Pancreas (tissue), 10 donors: ENCODE results near the gene ALPL. TPM values are rescaled to one million over a fixed set of nuclear protein-coding genes. Genes with fewer than 3 reads are reported as not detected.
"Not testable (repeated sequence)": the region's sequence is repeated elsewhere in the genome, so short reads cannot be mapped to it uniquely, and the experiment has no call there.

Experiments used
- ATAC-seq, 4 donors: fragments of 200-7000 bp; cut with Tn5 transposase; one replicate each; pipeline versions ENCODE4 v1.8.0 to v1.9.1; 2020; ENCODE audit warnings: mild to moderate bottlenecking in 4 of 4, moderate library complexity in 4 of 4
- DNase-seq, 6 donors: peaks; one replicate each; pipeline ENCODE4 v3.0.0-alpha.2; 2020
- FAIRE-seq: peaks from 2 replicates; lab custom pipeline; 2012; peaks lifted over from hg19 to GRCh38; lab: Jason Lieb, UNC
- H3K27ac ChIP-seq, 4 donors: fragments of 200-600 bp; sonication (generic); 1 replicate in 3 of 4; 2 replicates in 1 of 4; pipeline versions ENCODE4 v1.5.0 to v1.8.0; 2020
- H3K27me3 ChIP-seq, 4 donors: fragments of 200-600 bp; one replicate each; pipeline ENCODE4 v1.8.0; 2021
- H3K36me3 ChIP-seq, 3 donors: fragments of 200-600 bp; sonication (generic) in 1 of 3; one replicate each; pipeline versions ENCODE4 v1.5.0 to v1.8.0; 2020 to 2021
- H3K4me1 ChIP-seq, 3 donors: fragments of 200-600 bp; one replicate each; pipeline ENCODE4 v1.8.0; 2021
- H3K4me3 ChIP-seq, 4 donors: fragments of 200-600 bp; sonication (generic) in 2 of 4; one replicate each; pipeline versions ENCODE4 v1.5.0 to v1.8.0; 2020 to 2021
- H3K9me3 ChIP-seq, 4 donors: fragments of 200-600 bp; one replicate each; pipeline ENCODE4 v1.8.0; 2021
- WGBS, 2 donors: extraction: QIAGEN DNeasy Blood & Tissue Kit; methylation state at CpG; one replicate each; pipeline ENCODE4 v1.1.7; 2013; 5-methylcytosine and 5-hydroxymethylcytosine counted together
- intact Hi-C, 3 donors: fragments of 100-400 bp; cut with DNase I; formaldehyde crosslinking; loops; one replicate each; pipeline versions ENCODE4 v1.11.1 to v1.14.2; 2022
- polyA plus RNA-seq, 2 donors: library from polyadenylated mRNA; stranded (reverse); fragments of 200-250 nt; gene quantifications; one replicate each; pipeline ENCODE4 v1.2.3, GENCODE V29; 2013
- total RNA-seq, 6 donors: library from RNA; stranded (reverse); fragmentation: NEBNext Ultra II Directional in 4 of 6; extraction: Animal tissue kit (Norgen Biotek cat#: 25700) in 4 of 6; gene quantifications; one replicate each; pipeline versions ENCODE4 v1.2.1 to v1.2.4, GENCODE V29; 2021 to 2023
- TF ChIP-seq, protein P1 (sequence below), 4 donors: fragments of 200-600 bp; sonication (generic) in 3 of 4; IDR thresholded peaks; one replicate each; pipeline versions ENCODE4 v1.5.0 to v1.8.0; 2021; ENCODE audit warnings: antibody characterized with exemption in 4 of 4
- donor health status: healthy with polysubstance abuse.
- donor health status: DM: no; HTN: no; CAD: no; lungs with moderate emphysema.
- donor health status: DM: no; HTN: no; CAD: no.
- donor health status: control.
- donor health status: control.
- donor health status: Bipolar disorder and iron deficiency.
- donor health status: DM: yes; HTN: yes; CAD: no.
- donor health status: DM: no; HTN: no; CAD: no.
- donor health status: DM: no; HTN: no; CAD: no.
- donor health status: DM: yes; HTN: yes; CAD: no.

The ALPL gene
- total and polyA plus RNA-seq, 8 donors: 0.63 to 6.7 (median 3.0) TPM

GRCh38 chr1:21517660-21518480, 8.6 kb downstream of the ALPL start:
- WGBS, 2 donors: 78 to 80% methylated on average over 13 of the region's 13 CpGs
- DNase-seq: no peak
- no peak for FAIRE-seq
- no peak overlapping the region for H3K4me3 ChIP-seq
- H3K27me3 ChIP-seq: no peaks in the 10 kb centered on the region
- no peaks in the 10 kb centered on the region for H3K9me3 ChIP-seq
- no peaks in the 10 kb centered on the region for H3K4me1 ChIP-seq
- TF ChIP-seq, protein P1, sequence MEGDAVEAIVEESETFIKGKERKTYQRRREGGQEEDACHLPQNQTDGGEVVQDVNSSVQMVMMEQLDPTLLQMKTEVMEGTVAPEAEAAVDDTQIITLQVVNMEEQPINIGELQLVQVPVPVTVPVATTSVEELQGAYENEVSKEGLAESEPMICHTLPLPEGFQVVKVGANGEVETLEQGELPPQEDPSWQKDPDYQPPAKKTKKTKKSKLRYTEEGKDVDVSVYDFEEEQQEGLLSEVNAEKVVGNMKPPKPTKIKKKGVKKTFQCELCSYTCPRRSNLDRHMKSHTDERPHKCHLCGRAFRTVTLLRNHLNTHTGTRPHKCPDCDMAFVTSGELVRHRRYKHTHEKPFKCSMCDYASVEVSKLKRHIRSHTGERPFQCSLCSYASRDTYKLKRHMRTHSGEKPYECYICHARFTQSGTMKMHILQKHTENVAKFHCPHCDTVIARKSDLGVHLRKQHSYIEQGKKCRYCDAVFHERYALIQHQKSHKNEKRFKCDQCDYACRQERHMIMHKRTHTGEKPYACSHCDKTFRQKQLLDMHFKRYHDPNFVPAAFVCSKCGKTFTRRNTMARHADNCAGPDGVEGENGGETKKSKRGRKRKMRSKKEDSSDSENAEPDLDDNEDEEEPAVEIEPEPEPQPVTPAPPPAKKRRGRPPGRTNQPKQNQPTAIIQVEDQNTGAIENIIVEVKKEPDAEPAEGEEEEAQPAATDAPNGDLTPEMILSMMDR (IDR thresholded peaks at IDR 0.05): no peak
- no peaks in the 10 kb centered on the region for H3K36me3 ChIP-seq
- H3K27ac ChIP-seq: peak overlapping the region in 2 of 4 donors; percentile 55 to 76
- intact Hi-C loops: loop anchor here in 1 of 3 donors (10.0 kb wide), 1 partner anchor 137 kb away; no protein-coding TSS in a partner anchor
- peak in 1 of 4 donors; percentile 21 for ATAC-seq

- H3K27me3 ChIP-seq: no peaks in the 10 kb centered on the region
- FAIRE-seq (no peak), DNase-seq (no peak), ATAC-seq (no peak)
- no peaks in the 10 kb centered on the region for H3K4me1 ChIP-seq
- H3K4me3 ChIP-seq: no peak overlapping the region
- H3K27ac ChIP-seq: no peak overlapping the region
- H3K36me3 ChIP-seq: no peaks in the 10 kb centered on the region
- H3K9me3 ChIP-seq: no peaks in the 10 kb centered on the region
- intact Hi-C loops: loop anchor here in 1 of 3 donors (10.0 kb wide), 1 partner anchor 136 kb away; no protein-coding TSS in a partner anchor
- TF ChIP-seq, protein P1 (IDR thresholded peaks at IDR 0.05): no peak
- 89% methylated on average over 16 of the region's 16 CpGs for WGBS, 2 donors
These were observed 9.7 kb downstream of the ALPL start for GRCh38 chr1:21518774-21519455.

DNA sequence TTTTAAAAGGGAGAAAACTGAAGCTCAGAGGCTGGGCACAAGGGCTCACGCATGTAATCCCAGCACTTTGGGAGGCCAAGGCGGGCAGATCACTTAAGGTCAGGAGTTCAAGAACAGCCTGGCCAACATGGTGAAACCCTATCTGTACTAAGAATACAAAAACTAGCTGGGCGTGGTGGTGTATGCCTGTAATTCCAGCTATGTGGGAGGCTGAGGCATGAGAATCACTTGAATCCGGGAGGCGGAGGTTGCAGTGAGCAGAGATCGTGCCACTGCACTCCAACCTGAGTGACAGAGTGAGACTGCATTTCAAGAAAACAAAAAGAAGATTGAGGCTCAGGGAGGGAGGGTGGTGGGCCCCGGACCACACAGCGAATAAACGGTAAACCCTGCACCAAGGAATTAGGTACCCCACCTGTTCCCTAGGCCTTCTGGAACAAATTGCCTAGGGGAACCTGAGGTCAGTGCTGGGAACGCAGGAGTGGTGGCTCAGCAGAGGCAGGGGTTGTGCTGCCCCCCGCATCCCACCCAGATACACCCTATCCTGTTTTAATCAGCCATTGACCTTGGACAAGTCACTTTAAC, 10.4 kb downstream of the ALPL start:
- intact Hi-C loops: loop anchor here in 1 of 3 donors (10.0 kb wide), 1 partner anchor 135 kb away; no protein-coding TSS in a partner anchor

DNA sequence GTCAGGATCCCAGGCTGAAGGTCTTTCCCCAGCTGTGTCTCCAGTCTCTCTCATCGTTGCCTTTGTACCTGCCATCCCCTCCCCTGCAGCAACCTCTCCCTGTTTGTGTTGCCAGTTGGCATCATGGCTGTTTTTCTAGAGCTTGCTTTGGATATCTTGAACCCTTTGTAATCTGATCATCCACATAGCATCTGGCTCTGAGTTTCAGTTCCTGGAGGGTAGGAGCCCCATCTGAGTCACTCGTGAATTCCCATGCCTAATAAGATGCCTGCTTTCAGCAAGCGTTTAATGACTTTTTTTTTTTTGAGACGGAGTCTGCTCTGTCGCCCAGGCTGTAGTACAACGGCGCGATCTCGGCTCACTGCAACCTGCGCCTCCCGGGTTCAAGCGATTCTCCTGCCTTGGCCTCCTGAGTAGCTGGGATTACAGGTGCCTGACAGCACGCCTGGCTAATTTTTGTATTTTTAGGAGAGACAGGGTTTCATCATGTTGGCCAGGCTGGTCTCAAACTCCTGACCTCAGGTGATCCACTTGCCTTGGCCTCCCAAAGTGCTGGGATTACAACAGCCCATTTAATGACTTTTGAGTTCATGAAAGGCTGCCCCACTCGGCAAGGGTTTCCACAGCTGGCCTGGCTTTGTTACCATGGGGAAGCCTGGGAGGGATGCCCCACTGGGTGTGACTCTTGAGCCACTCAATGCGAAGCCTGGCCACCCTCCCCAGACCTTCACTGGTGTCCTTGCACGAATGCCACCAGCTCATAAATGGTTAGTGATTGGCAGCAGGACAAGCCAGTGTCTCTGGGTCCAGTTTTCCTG, 11.9 kb downstream of the ALPL start:
- Histone ChIP-seq H3K27me3 (no peaks in the 10 kb centered on the region), H3K4me1 (no peaks in the 10 kb centered on the region), H3K36me3 (no peaks in the 10 kb centered on the region), H3K27ac (no peak overlapping the region), H3K4me3 (no peak overlapping the region), H3K9me3 (no peaks in the 10 kb centered on the region)
- no peak for FAIRE-seq
- intact Hi-C loops: no loop called here
- no peak for DNase-seq
- 84 to 91% methylated on average over 16 of the region's 16 CpGs for WGBS, 2 donors
- TF ChIP-seq, protein P1 (IDR thresholded peaks at IDR 0.05): no peak
- ATAC-seq: no peak

More for the DNA sequence above, 10.4 kb downstream of the ALPL start:
- H3K27ac ChIP-seq, H3K36me3 ChIP-seq, H3K27me3 ChIP-seq, ATAC-seq, H3K4me3 ChIP-seq, DNase-seq, FAIRE-seq, H3K4me1 ChIP-seq, H3K9me3 ChIP-seq: not testable (repeated sequence)
- 89 to 94% methylated on average over 11 of the region's 11 CpGs for WGBS, 2 donors

DNA sequence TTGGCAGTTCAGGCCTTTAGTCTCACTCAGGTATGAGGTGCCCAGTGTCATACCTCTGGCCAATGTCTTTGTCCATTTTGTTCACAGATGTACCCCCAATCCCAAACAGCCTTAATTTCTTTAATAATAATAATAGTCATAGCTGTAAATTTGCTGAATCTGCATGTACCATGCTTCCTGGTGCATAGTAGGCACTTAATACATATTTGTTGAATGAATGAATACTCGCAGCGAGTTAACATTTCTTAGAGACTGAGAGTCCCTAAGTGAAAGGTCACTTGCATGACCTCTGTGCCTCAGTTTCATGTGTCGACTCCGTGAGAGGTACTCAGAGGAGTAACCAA, 12.5 kb downstream of the ALPL start:
- TF ChIP-seq, protein P1 (IDR thresholded peaks at IDR 0.05): no peak
- Histone ChIP-seq H3K27ac (no peak overlapping the region), H3K36me3 (no peaks in the 10 kb centered on the region), H3K27me3 (no peaks in the 10 kb centered on the region), H3K9me3 (no peaks in the 10 kb centered on the region), H3K4me1 (no peaks in the 10 kb centered on the region), H3K4me3 (no peak overlapping the region)
- intact Hi-C loops: no loop called here
- DNase-seq (no peak), ATAC-seq (no peak), FAIRE-seq (no peak)
- WGBS, 2 donors: 94 to 96% methylated on average over 4 of the region's 4 CpGs
